ENCODE data around the gene KRT26. TPM values are rescaled to one million over a fixed set of nuclear protein-coding genes. Genes with fewer than 3 reads are reported as not detected.

Gene KRT26
- total RNA-seq, 1 donor from 2014 or later = not detected

- FAIRE-seq (no peak), DNase-seq (ENCODE audit: low read depth) (no peak)
- no peak overlapping the region for H3K4me3 ChIP-seq (ENCODE audit: low read depth, low read length)
- H3K36me3 ChIP-seq (ENCODE audit: control insufficient read depth, insufficient read depth, low read length) = no peaks in the 10 kb centered on the region
- TF ChIP-seq CTCF (IDR thresholded peaks at IDR 0.05; ENCODE audit: insufficient read depth, low read length, severe bottlenecking) = no peak
- peaks cover under 1% of the 10 kb centered on the region for H3K27me3 ChIP-seq (ENCODE audit: control insufficient read depth, insufficient read depth, low read length)
Measured at GRCh38 chr17:40724656-40725055, 47.3 kb downstream of the KRT26 start.

GRCh38 chr17:40722241-40722640 lies 49.8 kb downstream of the KRT26 start:
- no peak overlapping the region for H3K4me3 ChIP-seq (ENCODE audit: low read depth, low read length)
- peaks cover 2% of the 10 kb centered on the region for H3K27me3 ChIP-seq (ENCODE audit: control insufficient read depth, insufficient read depth, low read length)
- DNase-seq (ENCODE audit: low read depth) (peak; percentile 22), FAIRE-seq (no peak)
- TF ChIP-seq CTCF (IDR thresholded peaks at IDR 0.05; ENCODE audit: insufficient read depth, low read length, severe bottlenecking) = no peak
- H3K36me3 ChIP-seq (ENCODE audit: control insufficient read depth, insufficient read depth, low read length) = no peaks in the 10 kb centered on the region

GRCh38 chr17:40720899-40721298 lies 51.1 kb downstream of the KRT26 start:
- FAIRE-seq = no peak
- no peaks in the 10 kb centered on the region for H3K36me3 ChIP-seq (ENCODE audit: control insufficient read depth, insufficient read depth, low read length)
- H3K4me3 ChIP-seq (ENCODE audit: low read depth, low read length) = no peak overlapping the region
- peaks cover 2% of the 10 kb centered on the region for H3K27me3 ChIP-seq (ENCODE audit: control insufficient read depth, insufficient read depth, low read length)
- no peak for DNase-seq (ENCODE audit: low read depth)
- no peak for TF ChIP-seq CTCF (IDR thresholded peaks at IDR 0.05; ENCODE audit: insufficient read depth, low read length, severe bottlenecking)

- Histone ChIP-seq H3K36me3 (ENCODE audit: control insufficient read depth, insufficient read depth, low read length) (no peaks in the 10 kb centered on the region), H3K4me3 (ENCODE audit: low read depth, low read length) (no peak overlapping the region), H3K27me3 (ENCODE audit: control insufficient read depth, insufficient read depth, low read length) (peaks cover 2% of the 10 kb centered on the region)
- DNase-seq (ENCODE audit: low read depth) = no peak
- no peak for FAIRE-seq
- no peak for TF ChIP-seq CTCF (IDR thresholded peaks at IDR 0.05; ENCODE audit: insufficient read depth, low read length, severe bottlenecking)
Measured at GRCh38 chr17:40718930-40719329, 53.1 kb downstream of the KRT26 start.

GRCh38 chr17:40717776-40718175 lies 54.2 kb downstream of the KRT26 start:
- no peak for DNase-seq (ENCODE audit: low read depth)
- H3K36me3 ChIP-seq (ENCODE audit: control insufficient read depth, insufficient read depth, low read length) = no peaks in the 10 kb centered on the region
- TF ChIP-seq CTCF (IDR thresholded peaks at IDR 0.05; ENCODE audit: insufficient read depth, low read length, severe bottlenecking) = no peak
- H3K27me3 ChIP-seq (ENCODE audit: control insufficient read depth, insufficient read depth, low read length) = peaks cover 2% of the 10 kb centered on the region
- H3K4me3 ChIP-seq (ENCODE audit: low read depth, low read length) = no peak overlapping the region
- FAIRE-seq = no peak

Other genes with a start within 250 kb of the KRT26 start
- gene CCR7, start 206.7 kb downstream of the KRT26 start, total RNA-seq = not detected in 2 replicates
- gene SMARCE1, start 124.4 kb downstream of the KRT26 start, total RNA-seq = 49.2 and 75.5 TPM in 2 replicates
- gene KRT222, start 107.0 kb downstream of the KRT26 start, total RNA-seq = not detected in 2 replicates
- gene KRT24, start 68.4 kb downstream of the KRT26 start, total RNA-seq = 1.6 and 9.1 TPM in 2 replicates
- gene KRT25, start 16.9 kb downstream of the KRT26 start, total RNA-seq = not detected in 2 replicates
- not detected in 2 replicates for gene KRT27, start 10.3 kb upstream of the KRT26 start, total RNA-seq
- gene KRT28, start 27.8 kb upstream of the KRT26 start, total RNA-seq = not detected in 2 replicates
- gene KRT10, start 50.4 kb upstream of the KRT26 start, total RNA-seq = 5.8 and 6.3 TPM in 2 replicates
- not detected in 2 replicates for gene KRT12, start 95.0 kb upstream of the KRT26 start, total RNA-seq
- not detected in 2 replicates for gene KRT20, start 113.0 kb upstream of the KRT26 start, total RNA-seq
- 12.9 and 29.4 TPM in 2 replicates for gene KRT23, start 165.4 kb upstream of the KRT26 start, total RNA-seq
- gene KRT39, start 194.7 kb upstream of the KRT26 start, total RNA-seq = not detected in 2 replicates
- gene KRT40, start 212.1 kb upstream of the KRT26 start, total RNA-seq = 0.13 TPM in 1 of 2 replicates, not detected in the other
- not detected in 2 replicates for gene KRTAP3-3, start 222.0 kb upstream of the KRT26 start, total RNA-seq
- not detected in 2 replicates for gene KRTAP3-2, start 227.7 kb upstream of the KRT26 start, total RNA-seq
- gene KRTAP3-1, start 236.9 kb upstream of the KRT26 start, total RNA-seq = not detected in 2 replicates

All from bronchial epithelial cell (primary cell).